Loucy (cell line): ENCODE measurements around the gene NHEJ1.
A peak's percentile ranks its signal among the peaks of the same experiment; 100 is the strongest.
"Not testable (repeated sequence)": the region's sequence is repeated elsewhere in the genome, so short reads cannot be mapped to it uniquely, and the experiment has no call there.

ENCODE experiments used
- H2AFZ ChIP-seq: fragments of 200-600 bp; sonication (generic); 2 replicates; pipeline ENCODE4 v1.6.0; 2016; ENCODE audit warnings: antibody characterized with exemption, mild to moderate bottlenecking, low read length, moderate library complexity
- H3F3A ChIP-seq: fragments of 200-600 bp; 2 replicates; pipeline ENCODE4 v1.6.0; 2016; ENCODE audit warnings: antibody characterized with exemption, low read depth, mild to moderate bottlenecking
- H3K27me3 ChIP-seq: fragments of 200-600 bp; sonication (generic); 2 replicates; pipeline ENCODE4 v1.6.1; 2014; ENCODE audit warnings: low read length, mild to moderate bottlenecking; ENCODE audit not compliant: insufficient read depth, poor library complexity, severe bottlenecking
- H3K36me3 ChIP-seq: fragments of 200-600 bp; sonication (generic); 2 replicates; pipeline ENCODE4 v1.6.1; 2016; ENCODE audit warnings: low read length; ENCODE audit not compliant: insufficient read depth
- H3K4me1 ChIP-seq: fragments of 200-600 bp; sonication (generic); 2 replicates; pipeline ENCODE4 v1.5.1; 2014; ENCODE audit warnings: low read length, mild to moderate bottlenecking; ENCODE audit not compliant: insufficient read depth, poor library complexity, severe bottlenecking
- H3K4me2 ChIP-seq: fragments of 200-600 bp; sonication (generic); 2 replicates; pipeline ENCODE4 v1.6.0; 2014; ENCODE audit warnings: antibody characterized with exemption, low read length, low read depth, mild to moderate bottlenecking; ENCODE audit not compliant: poor library complexity, severe bottlenecking
- H3K4me3 ChIP-seq: fragments of 200-600 bp; sonication (generic); 2 replicates; pipeline ENCODE4 v1.5.1; 2014; ENCODE audit warnings: low read length, mild to moderate bottlenecking, mixed read lengths; ENCODE audit not compliant: poor library complexity, severe bottlenecking
- H3K79me2 ChIP-seq: fragments of 200-600 bp; sonication (generic); 2 replicates; pipeline ENCODE4 v1.6.1; 2014; ENCODE audit warnings: low read length; ENCODE audit not compliant: insufficient read depth
- H3K9ac ChIP-seq: fragments of 200-600 bp; sonication (generic); 2 replicates; pipeline ENCODE4 v1.6.0; 2014; ENCODE audit warnings: mild to moderate bottlenecking, low read depth, low read length, moderate library complexity; ENCODE audit not compliant: poor library complexity, severe bottlenecking
- H3K9me2 ChIP-seq: fragments of 200-600 bp; sonication (generic); replicated peaks from 2 replicates; pipeline ENCODE4 v1.6.1; 2016; ENCODE audit warnings: low read depth, low read length, mixed read lengths
- H3K9me3 ChIP-seq: fragments of 200-600 bp; sonication (generic); 2 replicates; pipeline ENCODE4 v1.6.1; 2014; ENCODE audit warnings: mild to moderate bottlenecking, antibody characterized with exemption, low read length, low read depth; ENCODE audit not compliant: insufficient read depth
- H4K20me1 ChIP-seq: fragments of 200-600 bp; sonication (generic); 2 replicates; pipeline ENCODE4 v1.6.0; 2014; ENCODE audit warnings: antibody characterized with exemption, low read length, mild to moderate bottlenecking; ENCODE audit not compliant: insufficient read depth, poor library complexity, severe bottlenecking
- CTCF ChIP-seq: fragments of 200-600 bp; sonication (generic); conservative IDR thresholded peaks from 2 replicates; pipeline ENCODE4 v1.5.1; 2014; ENCODE audit warnings: mild to moderate bottlenecking, antibody characterized with exemption, low read length
- EZH2phosphoT487 ChIP-seq: fragments of 200-600 bp; IDR thresholded peaks from 2 replicates; pipeline ENCODE4 v1.6.1; 2018; ENCODE audit warnings: antibody characterized with exemption, mild to moderate bottlenecking, moderate library complexity, borderline replicate concordance

NHEJ1 gene

DNA sequence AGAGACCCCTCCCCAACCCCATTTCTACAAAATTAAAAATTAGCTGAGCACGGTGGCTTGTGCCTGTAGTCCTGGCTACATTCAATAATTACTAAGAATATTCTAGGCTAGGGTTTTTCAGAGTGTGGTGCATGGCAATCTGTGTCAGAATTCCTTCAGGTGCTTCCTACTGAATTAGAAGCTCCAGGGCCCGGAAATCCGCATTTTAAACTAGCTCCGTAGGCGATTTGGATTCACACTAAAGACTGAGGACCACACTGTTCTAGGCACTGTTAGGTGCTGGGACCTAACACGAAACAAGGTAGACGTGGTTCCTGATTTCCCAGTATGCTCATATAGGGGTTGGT lies 45.3 kb upstream of the NHEJ1 start:
- peaks cover 18% of the 10 kb centered on the region for H3K4me1 ChIP-seq
- peak overlapping the region; percentile 99 for H3K4me2 ChIP-seq
- peak overlapping the region; percentile 90 for H2AFZ ChIP-seq
- peaks cover 4% of the 10 kb centered on the region for H4K20me1 ChIP-seq
- peak overlapping the region; percentile 87 for H3K9ac ChIP-seq
- peak overlapping the region; percentile 90 for H3K4me3 ChIP-seq
- H3K27me3 ChIP-seq = no peaks in the 10 kb centered on the region
- peaks cover 8% of the 10 kb centered on the region; the same call in 1 of the 2 replicates for H3K9me3 ChIP-seq
- H3K79me2 ChIP-seq = peaks cover 9% of the 10 kb centered on the region; the same call in 1 of the 2 replicates
- 0 out of 2 replicates have a peak, but pooled peaks cover 5% of the 10 kb centered on the region for H3F3A ChIP-seq
- H3K9me2 ChIP-seq = no peaks in the 10 kb centered on the region
- no peaks in the 10 kb centered on the region for H3K36me3 ChIP-seq
- TF ChIP-seq EZH2phosphoT487 = no peak
- TF ChIP-seq CTCF = no peak

DNA sequence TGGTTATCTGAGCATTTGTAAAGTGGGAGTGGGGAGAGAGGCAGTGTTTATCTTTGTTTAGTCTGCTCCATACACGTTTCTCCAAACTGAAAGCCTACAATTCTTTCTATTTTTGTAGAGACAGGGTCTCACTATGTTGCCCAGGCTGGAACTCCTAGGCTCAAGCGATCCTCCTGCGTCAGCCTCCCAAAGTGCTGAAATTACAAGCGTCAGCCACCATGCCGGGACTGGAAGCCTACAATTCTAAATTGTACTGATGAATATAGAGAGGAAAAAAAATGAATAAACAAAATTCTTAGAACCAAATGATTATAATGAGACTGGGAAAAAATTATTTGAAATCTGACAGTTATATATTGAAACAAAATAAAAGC lies 44.5 kb upstream of the NHEJ1 start:
- peaks cover 9% of the 10 kb centered on the region; the same call in 1 of the 2 replicates for H3K79me2 ChIP-seq
- no peak overlapping the region for H3K9ac ChIP-seq
- H3K4me2 ChIP-seq = no peak overlapping the region
- peaks cover 18% of the 10 kb centered on the region for H3K4me1 ChIP-seq
- peaks cover 8% of the 10 kb centered on the region; the same call in 1 of the 2 replicates for H3F3A ChIP-seq
- TF ChIP-seq CTCF = no peak
- no peak for TF ChIP-seq EZH2phosphoT487
- H3K4me3 ChIP-seq = no peak overlapping the region
- H2AFZ ChIP-seq = no peak overlapping the region
- peaks cover 4% of the 10 kb centered on the region for H4K20me1 ChIP-seq
- H3K9me3 ChIP-seq = peaks cover 8% of the 10 kb centered on the region; the same call in 1 of the 2 replicates
- no peaks in the 10 kb centered on the region for H3K36me3 ChIP-seq
- H3K9me2 ChIP-seq = no peaks in the 10 kb centered on the region
- no peaks in the 10 kb centered on the region for H3K27me3 ChIP-seq

DNA sequence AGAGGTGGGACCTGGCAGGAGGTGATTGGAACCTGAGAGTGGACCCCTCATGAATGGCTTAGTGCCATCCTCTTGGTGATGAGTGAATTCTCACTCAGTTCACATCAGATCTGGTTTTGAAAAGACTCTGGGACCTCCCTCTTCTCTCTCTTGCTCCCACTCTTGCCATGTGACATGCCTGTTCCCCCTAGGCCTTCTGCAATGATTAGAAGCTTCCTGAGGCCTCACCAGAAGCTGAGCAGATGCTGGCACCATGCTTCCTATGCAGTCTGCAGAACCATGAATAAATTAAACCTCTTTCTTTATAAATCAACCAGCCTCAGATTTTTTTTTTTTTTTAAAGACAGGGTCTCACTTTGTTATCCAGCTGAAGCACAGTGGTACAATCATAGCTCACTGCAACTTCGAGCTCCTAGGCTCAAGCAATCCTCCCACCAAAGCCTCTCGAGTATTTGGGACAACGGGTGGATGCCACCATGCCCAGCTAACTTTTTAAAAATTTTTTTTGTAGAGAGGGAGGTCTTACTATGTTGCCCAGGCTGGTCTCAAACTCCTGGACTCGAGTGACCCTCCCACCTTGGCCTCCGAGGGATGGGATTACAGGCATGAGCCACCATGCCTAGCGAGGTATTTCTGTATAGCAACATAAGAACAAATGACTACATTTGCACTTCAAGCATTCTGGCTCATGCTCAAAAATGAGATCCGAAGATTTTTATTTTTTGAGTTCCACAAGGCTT lies 44.0 kb upstream of the NHEJ1 start:
- no peaks in the 10 kb centered on the region for H3K36me3 ChIP-seq
- H3K27me3 ChIP-seq = no peaks in the 10 kb centered on the region
- peaks cover 8% of the 10 kb centered on the region; the same call in 1 of the 2 replicates for H3K9me3 ChIP-seq
- no peak overlapping the region for H3K4me2 ChIP-seq
- H3K9ac ChIP-seq = no peak overlapping the region
- H2AFZ ChIP-seq = no peak overlapping the region
- no peaks in the 10 kb centered on the region for H3K9me2 ChIP-seq
- H3K4me3 ChIP-seq = no peak overlapping the region
- peaks cover 4% of the 10 kb centered on the region for H4K20me1 ChIP-seq
- H3K4me1 ChIP-seq = peaks cover 22% of the 10 kb centered on the region
- H3F3A ChIP-seq = peaks cover 8% of the 10 kb centered on the region; the same call in 1 of the 2 replicates
- TF ChIP-seq EZH2phosphoT487 = no peak
- no peak for TF ChIP-seq CTCF
- H3K79me2 ChIP-seq = peaks cover 9% of the 10 kb centered on the region; the same call in 1 of the 2 replicates

DNA sequence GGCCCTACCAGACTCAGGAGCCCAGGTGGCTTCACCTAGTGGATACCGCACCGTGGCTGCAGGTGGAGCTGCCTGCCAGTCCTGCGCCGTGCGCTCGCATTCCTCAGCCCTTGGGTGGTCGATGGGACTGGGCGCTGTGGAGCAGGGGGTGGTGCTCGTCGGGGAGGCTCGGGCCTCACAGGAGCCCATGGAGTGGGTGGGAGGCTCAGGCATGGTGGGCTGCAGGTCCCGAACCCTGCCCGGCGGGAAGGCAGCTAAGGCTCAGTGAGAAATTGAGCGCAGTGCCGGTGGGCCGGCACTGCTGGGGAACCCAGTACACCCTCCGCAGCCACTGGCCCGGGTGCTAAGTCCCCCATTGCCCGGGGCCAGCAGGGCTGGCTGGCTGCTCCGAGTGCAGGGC lies 40.7 kb upstream of the NHEJ1 start:
- H3K36me3 ChIP-seq, H3K9me3 ChIP-seq, H3K79me2 ChIP-seq, H3K9me2 ChIP-seq, H3K4me2 ChIP-seq, H3K9ac ChIP-seq, H2AFZ ChIP-seq, H4K20me1 ChIP-seq, H3F3A ChIP-seq, H3K4me3 ChIP-seq, H3K27me3 ChIP-seq: not testable (repeated sequence)
- H3K4me1 ChIP-seq = peaks cover 16% of the 10 kb centered on the region

- Histone ChIP-seq H3K9ac (peak overlapping the region; percentile 59), H3K4me3 (peak overlapping the region; percentile 71), H2AFZ (0 out of 2 replicates have a peak overlapping the region, but pooled peaks have one; percentile 50), H3K4me2 (peak overlapping the region; percentile 65), H3K4me1 (peaks cover 12% of the 10 kb centered on the region)
- not testable (repeated sequence) for H3K9me3 ChIP-seq, H3K79me2 ChIP-seq, H3K9me2 ChIP-seq, H3F3A ChIP-seq, H3K36me3 ChIP-seq, H3K27me3 ChIP-seq, H4K20me1 ChIP-seq
Observed at GRCh38 chr2:219200502-219201326, 40.1 kb upstream of the NHEJ1 start.
